GM18511 (cell line): ENCODE results near the gene MVP.
A peak's percentile ranks its signal among the peaks of the same experiment; 100 is the strongest.
"Not testable (repeated sequence)": the region's sequence is repeated elsewhere in the genome, so short reads cannot be mapped to it uniquely, and the experiment has no call there.

Experiments used
- ATAC-seq: cut with Tn5 transposase; IDR thresholded peaks from one replicate; pipeline ENCODE4 v1.9.1; 2021; ENCODE audit warnings: mild to moderate bottlenecking, moderate library complexity; ENCODE audit not compliant: unreplicated experiment

The MVP gene

DNA sequence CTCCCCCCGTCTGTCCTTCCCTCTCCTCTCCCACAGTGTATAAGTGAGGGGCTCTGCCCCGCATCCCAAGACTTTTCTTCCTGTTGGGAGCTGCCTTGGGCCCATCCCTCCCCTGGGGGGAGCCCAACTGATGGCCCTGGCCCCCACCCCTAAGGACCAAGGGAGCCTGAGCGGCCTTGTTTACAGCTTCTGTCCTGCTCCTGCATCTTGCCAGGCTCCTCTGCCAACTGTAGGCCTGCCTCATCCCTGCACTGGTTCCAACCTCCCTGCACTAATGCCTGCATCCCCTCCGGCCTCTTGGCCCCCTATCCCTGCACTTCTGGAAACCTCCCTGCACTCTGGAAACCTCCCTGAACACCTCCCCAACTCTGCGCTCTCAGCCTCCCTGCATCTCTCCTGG is 5.7 kb upstream of the MVP start:
- ATAC-seq = no peak

- no peak for ATAC-seq
These were observed 5.1 kb upstream of the MVP start for GRCh38 chr16:29815032-29815721.

DNA sequence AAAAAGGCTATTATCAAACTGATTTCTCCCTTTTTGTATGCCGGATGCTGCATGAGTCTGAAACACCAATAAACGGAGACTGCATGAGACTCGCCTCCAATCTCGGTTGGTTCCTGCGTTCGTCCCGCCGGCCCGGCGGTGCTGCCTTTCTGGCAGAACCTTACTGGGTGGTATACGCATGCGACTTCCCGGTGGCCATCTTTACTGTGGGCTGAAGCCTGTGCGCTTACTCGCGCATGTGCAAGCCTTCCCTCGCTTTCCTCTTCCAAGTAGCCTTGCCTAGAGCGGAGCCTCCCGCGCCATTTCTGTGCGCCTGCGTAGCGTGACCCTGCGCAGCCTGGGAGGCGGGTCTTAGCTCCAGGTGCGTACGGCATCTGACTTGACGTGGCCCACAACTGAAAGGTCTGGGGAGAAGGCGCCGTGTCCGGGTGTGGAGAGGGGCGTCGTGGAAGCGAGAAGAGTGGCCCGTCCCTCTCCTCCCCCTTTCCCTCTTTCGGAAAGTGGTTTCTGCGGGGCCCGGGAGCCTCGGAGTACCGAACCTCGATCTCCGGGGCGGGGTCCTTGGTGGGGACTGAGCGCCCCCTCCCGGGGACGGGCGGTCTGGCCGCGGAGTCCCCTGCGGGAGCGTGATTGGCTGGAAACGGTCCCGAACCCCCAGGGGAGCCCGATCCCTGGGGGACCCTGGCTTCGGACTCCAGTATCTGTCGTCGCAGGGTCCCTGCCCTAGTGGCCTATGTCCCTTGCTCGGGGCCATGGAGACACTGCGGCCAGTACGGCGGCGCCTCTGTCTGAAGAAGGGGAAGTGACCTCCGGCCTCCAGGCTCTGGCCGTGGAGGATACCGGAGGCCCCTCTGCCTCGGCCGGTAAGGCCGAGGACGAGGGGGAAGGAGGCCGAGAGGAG is 4.2 kb upstream of the MVP start, which contains the start of gene PAGR1:
PAGR1 (plus strand) TSS at position 360 of the 901 bp plus-strand sequence; CDS start at position 734, 374 bp downstream.
- ATAC-seq = peak; percentile 60

DNA sequence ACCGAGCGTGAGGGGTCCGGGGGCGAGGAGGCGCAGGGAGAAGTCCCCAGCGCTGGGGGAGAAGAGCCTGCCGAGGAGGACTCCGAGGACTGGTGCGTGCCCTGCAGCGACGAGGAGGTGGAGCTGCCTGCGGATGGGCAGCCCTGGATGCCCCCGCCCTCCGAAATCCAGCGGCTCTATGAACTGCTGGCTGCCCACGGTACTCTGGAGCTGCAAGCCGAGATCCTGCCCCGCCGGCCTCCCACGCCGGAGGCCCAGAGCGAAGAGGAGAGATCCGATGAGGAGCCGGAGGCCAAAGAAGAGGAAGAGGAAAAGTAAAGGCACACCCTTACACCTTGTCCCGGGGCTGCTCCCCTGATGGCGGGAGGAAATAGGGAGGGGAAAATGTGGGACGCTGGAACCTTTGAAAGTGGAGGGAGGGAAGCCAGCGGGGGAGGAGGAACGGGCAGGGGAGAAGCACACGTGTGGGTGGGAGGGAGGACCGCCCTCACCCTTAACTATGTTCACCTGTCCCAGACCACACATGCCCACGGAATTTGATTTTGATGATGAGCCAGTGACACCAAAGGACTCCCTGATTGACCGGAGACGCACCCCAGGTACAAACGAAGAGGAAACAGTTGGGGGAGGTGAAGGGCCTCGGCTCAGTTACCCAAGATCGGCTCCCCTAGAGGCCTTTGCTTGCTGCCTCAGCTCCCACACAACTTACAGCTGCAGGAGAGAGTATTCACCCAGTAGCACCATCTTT is 3.4 kb upstream of the MVP start:
- peak; percentile 16 for ATAC-seq

GRCh38 chr16:29818082-29818481 is 2.2 kb upstream of the MVP start:
- ATAC-seq = no peak

- ATAC-seq = no peak
These were observed 756 bp upstream of the MVP start for GRCh38 chr16:29819506-29819905.

DNA sequence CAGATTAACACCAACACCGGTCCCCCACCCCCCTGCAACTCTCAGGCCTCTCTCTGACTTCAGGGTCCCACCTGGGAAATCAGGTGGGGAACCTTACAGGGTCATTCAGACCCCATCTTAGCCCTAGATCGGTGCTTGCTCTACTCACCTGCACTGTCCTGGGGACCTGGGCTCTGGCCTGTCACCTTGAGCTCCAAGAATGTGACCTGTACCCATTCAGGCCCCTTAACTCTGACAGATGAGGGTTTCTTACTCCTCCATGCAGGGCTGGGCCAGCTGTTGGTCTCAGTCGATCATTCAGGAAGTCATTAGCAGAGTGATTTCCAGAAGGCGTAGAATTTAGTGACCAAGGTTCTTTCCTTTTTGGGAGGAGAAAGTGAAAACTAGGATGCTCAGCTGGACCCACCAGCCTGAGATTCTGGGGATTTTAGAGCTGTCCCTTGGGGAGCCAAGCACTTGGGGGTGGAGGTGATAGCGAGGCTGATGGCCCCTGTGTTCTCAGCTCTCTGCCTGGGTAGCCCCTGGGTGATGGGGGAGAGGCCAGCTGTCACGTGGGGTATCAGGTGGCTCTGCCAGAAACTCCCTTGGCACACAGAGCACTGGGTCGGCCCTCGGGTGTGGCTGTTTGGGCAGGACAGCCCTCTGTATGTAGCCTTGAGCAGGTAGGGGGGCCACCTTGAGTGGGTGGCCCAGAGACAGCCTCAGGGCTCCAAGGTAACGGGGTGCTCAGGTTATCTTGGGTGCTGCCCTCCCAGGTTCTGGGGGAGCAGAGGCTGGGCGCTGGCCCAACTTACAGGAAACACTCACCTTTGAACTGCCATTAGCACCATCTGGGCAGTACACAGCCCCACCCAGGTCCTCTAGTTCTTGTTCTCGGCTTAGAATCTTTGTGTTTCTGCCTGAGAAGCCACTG is 724 bp downstream of the MVP start:
- peak; percentile 59 for ATAC-seq

DNA sequence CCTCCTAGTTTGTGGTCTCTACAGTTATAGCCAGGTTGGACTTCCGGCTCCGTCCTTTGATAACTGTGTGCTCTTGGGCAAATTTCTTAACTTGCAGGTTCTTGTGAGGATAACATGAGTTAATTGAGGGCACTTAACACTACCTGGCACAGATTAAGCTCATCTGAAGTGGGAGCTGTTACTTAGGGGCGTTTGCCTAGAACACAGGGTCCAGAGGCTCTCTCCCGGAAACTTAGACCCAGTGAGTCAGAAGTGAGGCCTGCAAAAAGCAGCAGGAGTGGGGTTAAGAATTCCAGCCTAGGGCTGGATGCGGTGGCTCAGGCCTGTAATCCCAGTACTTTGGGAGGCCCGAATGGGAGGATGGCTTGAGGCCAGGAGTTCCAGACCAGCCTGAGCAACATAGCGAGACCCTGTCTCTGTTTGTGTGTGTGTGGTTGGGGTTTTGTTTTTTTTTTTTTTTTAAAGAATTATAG is 1.4 kb downstream of the MVP start:
- ATAC-seq = no peak

GRCh38 chr16:29824589-29825144 is 4.4 kb downstream of the MVP start:
- ATAC-seq = no peak

- ATAC-seq = no peak
These were observed 5.1 kb downstream of the MVP start for GRCh38 chr16:29825145-29826044.

GRCh38 chr16:29826342-29826695 is 6.1 kb downstream of the MVP start:
- no peak for ATAC-seq

DNA sequence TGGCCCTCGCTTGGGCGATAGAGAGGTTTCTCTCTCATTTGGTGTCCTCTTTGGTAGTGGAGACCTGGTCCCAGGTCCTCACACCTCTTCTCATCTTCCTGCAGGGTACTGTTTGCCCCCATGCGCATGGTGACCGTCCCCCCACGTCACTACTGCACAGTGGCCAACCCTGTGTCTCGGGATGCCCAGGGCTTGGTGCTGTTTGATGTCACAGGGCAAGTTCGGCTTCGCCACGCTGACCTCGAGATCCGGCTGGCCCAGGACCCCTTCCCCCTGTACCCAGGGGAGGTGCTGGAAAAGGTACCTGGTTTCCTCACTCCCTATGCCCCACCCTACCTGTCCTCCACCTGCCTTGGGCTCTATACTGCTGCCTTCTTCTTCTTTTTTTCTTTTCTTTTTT is 10.5 kb downstream of the MVP start:
- ATAC-seq = no peak

- ATAC-seq = no peak
These were observed 11.2 kb downstream of the MVP start for GRCh38 chr16:29831490-29831889.

DNA sequence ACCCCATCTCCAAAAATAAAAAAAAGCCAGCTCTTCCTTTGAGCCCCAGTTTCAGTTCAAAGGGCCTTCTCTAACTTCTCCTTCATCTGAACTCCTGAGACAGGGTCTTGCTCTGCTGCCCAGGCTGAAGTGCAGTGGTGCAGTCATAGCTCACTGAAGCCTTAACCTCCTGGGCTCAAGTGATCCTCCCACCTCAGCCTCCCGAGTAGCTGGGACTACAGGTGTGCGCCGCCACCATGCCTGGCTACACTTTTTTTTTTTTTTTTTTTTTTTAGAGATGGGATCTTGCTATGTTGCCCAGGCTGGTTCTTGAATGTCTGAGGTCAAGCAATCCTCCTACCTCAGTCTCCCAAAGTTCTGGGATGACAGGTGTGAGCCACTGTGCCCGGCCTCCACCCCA is 13.0 kb downstream of the MVP start:
- ATAC-seq = not testable (repeated sequence)

- ATAC-seq = no peak
These were observed 13.8 kb downstream of the MVP start for GRCh38 chr16:29834079-29834478.

DNA sequence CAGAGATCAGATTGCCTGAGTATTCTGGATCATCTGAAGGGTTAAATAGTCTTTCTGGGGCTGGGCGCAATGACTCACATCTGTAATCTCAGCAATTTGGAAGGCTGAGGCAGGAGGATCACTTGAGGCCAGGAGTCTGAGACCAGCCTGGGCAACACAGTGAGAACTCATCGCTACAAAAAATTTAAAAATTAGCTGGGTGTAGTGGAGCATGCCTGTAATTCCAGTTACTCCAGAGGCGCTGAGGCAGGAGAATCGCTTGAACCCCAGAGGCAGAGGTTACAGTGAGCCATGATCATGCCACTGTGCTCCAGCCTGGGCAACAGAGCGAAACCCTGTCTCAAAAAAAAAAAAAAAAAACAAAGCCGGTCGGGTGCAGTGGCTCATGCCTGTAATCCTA is 15.7 kb downstream of the MVP start:
- no peak for ATAC-seq

DNA sequence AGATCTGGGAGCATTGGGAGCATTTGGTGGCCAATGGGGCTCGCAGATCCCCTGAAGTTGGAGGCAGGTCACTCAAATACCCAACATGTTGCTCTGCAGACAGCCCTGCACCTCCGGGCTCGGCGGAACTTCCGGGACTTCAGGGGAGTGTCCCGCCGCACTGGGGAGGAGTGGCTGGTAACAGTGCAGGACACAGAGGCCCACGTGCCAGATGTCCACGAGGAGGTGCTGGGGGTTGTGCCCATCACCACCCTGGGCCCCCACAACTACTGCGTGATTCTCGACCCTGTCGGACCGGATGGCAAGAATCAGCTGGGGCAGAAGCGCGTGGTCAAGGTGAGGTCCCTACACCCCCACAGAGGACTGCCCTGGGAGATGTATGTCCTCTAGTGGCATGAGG is 16.4 kb downstream of the MVP start:
- ATAC-seq = no peak

DNA sequence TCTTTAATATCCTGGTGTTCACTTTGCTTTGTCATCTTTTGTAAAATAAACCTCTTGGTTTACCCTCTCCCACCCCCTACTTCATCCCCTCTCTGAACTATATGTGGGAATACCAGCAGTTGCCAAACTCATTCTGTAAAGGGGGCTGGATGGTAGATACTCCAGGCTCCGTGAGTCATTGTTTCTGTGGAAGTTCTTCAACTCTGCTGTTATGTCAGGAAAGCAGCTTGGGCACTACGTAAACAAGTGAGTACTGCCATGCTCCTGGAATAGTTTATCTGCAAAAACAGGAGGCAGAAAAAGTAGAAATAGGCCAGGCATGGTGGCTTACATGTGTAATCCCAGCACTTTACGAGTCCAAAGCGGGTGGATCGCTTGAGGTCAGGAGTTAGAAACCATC is 17.6 kb downstream of the MVP start:
- ATAC-seq = no peak

DNA sequence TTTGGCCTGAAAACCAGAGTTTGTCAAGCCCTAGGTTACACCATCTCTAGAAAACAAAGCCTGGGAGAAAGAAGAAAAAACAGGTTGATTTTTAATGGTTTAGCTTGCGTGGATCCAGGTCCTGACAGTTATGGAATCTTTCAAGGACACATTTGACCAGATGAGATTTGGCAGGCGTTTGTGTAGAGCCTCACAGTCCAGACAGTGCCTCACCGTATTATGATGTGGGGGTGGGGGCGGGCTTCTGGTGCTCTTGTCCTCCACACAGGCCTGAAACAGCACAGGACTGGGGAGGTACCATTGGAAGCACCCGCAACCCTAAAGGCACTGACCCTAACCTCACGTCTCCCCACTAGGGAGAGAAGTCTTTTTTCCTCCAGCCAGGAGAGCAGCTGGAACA is 19.6 kb downstream of the MVP start:
- no peak for ATAC-seq
